ENCODE data around the gene ANXA1. TPM values are rescaled to one million over a fixed set of nuclear protein-coding genes. Genes with fewer than 3 reads are reported as not detected.
A peak's percentile ranks its signal among the peaks of the same experiment; 100 is the strongest.

Gene ANXA1
- total RNA-seq, 1 experiment from 2014 or later: 72.0 TPM

DNA sequence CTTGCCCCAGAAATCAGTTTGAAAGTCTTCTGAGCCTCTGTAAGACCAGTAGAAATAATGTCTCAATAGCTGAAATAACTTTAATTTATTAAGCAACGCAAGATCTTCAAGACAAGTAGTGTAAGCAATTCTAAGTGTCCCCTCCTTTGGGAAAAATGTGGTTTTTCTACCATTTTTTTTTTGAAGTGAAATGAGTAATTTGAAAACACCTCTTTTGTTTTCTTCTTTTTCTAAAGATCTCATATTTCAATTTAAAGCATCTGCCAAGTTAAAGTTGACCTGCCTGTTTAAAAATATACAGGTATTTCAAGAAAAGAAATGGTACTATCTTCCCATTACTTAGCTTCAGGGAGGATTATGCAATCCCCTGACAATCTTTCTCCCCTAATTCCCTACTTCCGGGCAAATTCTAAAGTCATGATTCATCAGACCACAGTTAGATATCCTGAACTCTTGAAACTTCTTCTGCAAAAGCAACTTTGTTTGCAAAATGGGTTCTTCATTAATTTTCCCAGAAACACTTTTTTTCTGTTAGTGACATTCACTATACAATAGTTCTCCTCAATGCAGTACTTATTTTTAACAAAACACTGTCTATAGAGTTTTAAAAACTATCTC lies 7.8 kb upstream of the ANXA1 start:
- ATAC-seq (peak; percentile 63; the same call in 1 of the 2 replicates), DNase-seq (ENCODE audit: low read depth, low spot score) (no peak)
- Histone ChIP-seq H3K4me3 (ENCODE audit: low read depth in 2 of 2, low read length in 2 of 2) (no peak overlapping the region), H3K9me3 (ENCODE audit: control insufficient read depth, insufficient read depth, low read depth, low read length) (no peaks in the 10 kb centered on the region), H3K27ac (ENCODE audit: low read length) (peak overlapping the region; percentile 57; the same call in 1 of the 2 replicates), H3K4me1 (ENCODE audit: control insufficient read depth, insufficient read depth, low read length) (peaks cover 13% of the 10 kb centered on the region), H3K36me3 (ENCODE audit: control insufficient read depth, insufficient read depth, low read length) (no peaks in the 10 kb centered on the region), H3K27me3 (ENCODE audit: control insufficient read depth, insufficient read depth, low read length) (no peaks in the 10 kb centered on the region)
- intact Hi-C loops (cut with micrococcal nuclease; ENCODE audit: unreplicated experiment): no loop called here
- TF ChIP-seq POLR2AphosphoS5 (IDR thresholded peaks at IDR 0.05; ENCODE audit: low read depth, low read length) (no peak), SIN3A (IDR thresholded peaks at IDR 0.05; ENCODE audit: borderline replicate concordance, insufficient read depth, low read depth, low read length) (no peak)
- TF ChIP-seq, protein P1, sequence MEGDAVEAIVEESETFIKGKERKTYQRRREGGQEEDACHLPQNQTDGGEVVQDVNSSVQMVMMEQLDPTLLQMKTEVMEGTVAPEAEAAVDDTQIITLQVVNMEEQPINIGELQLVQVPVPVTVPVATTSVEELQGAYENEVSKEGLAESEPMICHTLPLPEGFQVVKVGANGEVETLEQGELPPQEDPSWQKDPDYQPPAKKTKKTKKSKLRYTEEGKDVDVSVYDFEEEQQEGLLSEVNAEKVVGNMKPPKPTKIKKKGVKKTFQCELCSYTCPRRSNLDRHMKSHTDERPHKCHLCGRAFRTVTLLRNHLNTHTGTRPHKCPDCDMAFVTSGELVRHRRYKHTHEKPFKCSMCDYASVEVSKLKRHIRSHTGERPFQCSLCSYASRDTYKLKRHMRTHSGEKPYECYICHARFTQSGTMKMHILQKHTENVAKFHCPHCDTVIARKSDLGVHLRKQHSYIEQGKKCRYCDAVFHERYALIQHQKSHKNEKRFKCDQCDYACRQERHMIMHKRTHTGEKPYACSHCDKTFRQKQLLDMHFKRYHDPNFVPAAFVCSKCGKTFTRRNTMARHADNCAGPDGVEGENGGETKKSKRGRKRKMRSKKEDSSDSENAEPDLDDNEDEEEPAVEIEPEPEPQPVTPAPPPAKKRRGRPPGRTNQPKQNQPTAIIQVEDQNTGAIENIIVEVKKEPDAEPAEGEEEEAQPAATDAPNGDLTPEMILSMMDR (IDR thresholded peaks at IDR 0.05): no peak
- TF ChIP-seq, protein P2, sequence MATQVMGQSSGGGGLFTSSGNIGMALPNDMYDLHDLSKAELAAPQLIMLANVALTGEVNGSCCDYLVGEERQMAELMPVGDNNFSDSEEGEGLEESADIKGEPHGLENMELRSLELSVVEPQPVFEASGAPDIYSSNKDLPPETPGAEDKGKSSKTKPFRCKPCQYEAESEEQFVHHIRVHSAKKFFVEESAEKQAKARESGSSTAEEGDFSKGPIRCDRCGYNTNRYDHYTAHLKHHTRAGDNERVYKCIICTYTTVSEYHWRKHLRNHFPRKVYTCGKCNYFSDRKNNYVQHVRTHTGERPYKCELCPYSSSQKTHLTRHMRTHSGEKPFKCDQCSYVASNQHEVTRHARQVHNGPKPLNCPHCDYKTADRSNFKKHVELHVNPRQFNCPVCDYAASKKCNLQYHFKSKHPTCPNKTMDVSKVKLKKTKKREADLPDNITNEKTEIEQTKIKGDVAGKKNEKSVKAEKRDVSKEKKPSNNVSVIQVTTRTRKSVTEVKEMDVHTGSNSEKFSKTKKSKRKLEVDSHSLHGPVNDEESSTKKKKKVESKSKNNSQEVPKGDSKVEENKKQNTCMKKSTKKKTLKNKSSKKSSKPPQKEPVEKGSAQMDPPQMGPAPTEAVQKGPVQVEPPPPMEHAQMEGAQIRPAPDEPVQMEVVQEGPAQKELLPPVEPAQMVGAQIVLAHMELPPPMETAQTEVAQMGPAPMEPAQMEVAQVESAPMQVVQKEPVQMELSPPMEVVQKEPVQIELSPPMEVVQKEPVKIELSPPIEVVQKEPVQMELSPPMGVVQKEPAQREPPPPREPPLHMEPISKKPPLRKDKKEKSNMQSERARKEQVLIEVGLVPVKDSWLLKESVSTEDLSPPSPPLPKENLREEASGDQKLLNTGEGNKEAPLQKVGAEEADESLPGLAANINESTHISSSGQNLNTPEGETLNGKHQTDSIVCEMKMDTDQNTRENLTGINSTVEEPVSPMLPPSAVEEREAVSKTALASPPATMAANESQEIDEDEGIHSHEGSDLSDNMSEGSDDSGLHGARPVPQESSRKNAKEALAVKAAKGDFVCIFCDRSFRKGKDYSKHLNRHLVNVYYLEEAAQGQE (IDR thresholded peaks at IDR 0.05; ENCODE audit: insufficient read depth in 1 of 2, low read depth in 2 of 2, low read length in 1 of 2): no peak
- CTCF ChIA-PET: no interaction called here
- in situ Hi-C loops (cut with HindIII; ENCODE audit: low pct_unique_long_range_greater_than_20kb, low sequenced_read_pairs): no loop called here
- no TSS peak for BruUV-seq (replicated peaks)
- POLR2A ChIA-PET: no interaction called here

DNA sequence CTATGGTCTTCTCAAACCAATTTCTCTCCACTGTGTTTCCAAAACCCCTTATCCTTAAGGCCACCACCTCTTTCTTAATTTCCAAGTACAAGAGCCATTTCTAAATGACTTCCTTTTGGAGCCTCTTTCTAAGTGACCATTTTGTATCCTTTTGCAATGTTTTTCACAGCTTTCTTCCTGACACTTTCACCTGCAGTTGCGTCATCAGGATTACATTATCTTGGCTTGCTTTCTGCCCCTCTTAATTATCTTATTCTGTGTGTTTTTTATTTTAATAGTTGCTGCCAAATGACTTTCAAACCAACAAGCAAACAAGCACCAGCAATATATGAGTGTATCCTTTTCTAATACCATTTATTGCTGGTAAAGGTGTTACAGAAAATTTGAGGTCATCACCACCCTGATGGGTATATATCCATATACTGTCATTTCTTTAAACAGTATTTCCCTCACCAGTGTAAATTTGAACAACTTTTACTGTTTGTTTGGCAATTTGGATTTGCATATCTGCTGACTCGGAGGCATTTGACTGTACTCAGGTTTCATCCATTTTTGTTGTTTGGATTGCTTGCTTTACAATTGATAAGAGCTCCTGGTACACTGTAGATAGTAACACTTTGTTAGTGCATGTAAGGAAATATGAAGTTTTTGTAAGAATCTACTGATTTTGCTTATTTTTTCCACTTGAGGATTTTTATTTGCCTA lies 5.4 kb upstream of the ANXA1 start:
- H3K36me3 ChIP-seq (ENCODE audit: control insufficient read depth, insufficient read depth, low read length): no peaks in the 10 kb centered on the region
- ChIA-PET POLR2A (no interaction called here), CTCF (no interaction called here)
- DNase-seq (ENCODE audit: low read depth, low spot score) (no peak), ATAC-seq (no peak)
- peaks cover 35% of the 10 kb centered on the region for H3K4me1 ChIP-seq (ENCODE audit: control insufficient read depth, insufficient read depth, low read length)
- H3K27ac ChIP-seq (ENCODE audit: low read length): no peak overlapping the region; the same call in 1 of the 2 replicates
- in situ Hi-C loops (cut with HindIII; ENCODE audit: low pct_unique_long_range_greater_than_20kb, low sequenced_read_pairs) (no loop called here), intact Hi-C loops (cut with micrococcal nuclease; ENCODE audit: unreplicated experiment) (no loop called here)
- TF ChIP-seq SIN3A (IDR thresholded peaks at IDR 0.05; ENCODE audit: borderline replicate concordance, insufficient read depth, low read depth, low read length) (no peak), TCF7L2 (IDR thresholded peaks at IDR 0.05; ENCODE audit: low read depth, low read length) (no peak), POLR2AphosphoS5 (IDR thresholded peaks at IDR 0.05; ENCODE audit: low read depth, low read length) (no peak)
- TF ChIP-seq, protein P1 (IDR thresholded peaks at IDR 0.05): no peak
- TF ChIP-seq, protein P2 (IDR thresholded peaks at IDR 0.05; ENCODE audit: insufficient read depth in 1 of 2, low read depth in 2 of 2, low read length in 1 of 2): no peak
- H3K27me3 ChIP-seq (ENCODE audit: control insufficient read depth, insufficient read depth, low read length): no peaks in the 10 kb centered on the region
- BruUV-seq (replicated peaks): no TSS peak
- no peak overlapping the region for H3K4me3 ChIP-seq (ENCODE audit: low read depth in 2 of 2, low read length in 2 of 2)
- no peaks in the 10 kb centered on the region for H3K9me3 ChIP-seq (ENCODE audit: control insufficient read depth, insufficient read depth, low read depth, low read length)

All from Panc1 (cell line).